Parathyroid adenoma (tissue), 2 donors: ENCODE measurements around the gene PLEKHA6.

Source experiments
- H2AFZ ChIP-seq: fragments of 300-600 bp; sonication (generic); one replicate; pipeline ENCODE4 v1.7.0; 2017; ENCODE audit warnings: antibody characterized with exemption, mild to moderate bottlenecking
- H3K27ac ChIP-seq: fragments of 300-600 bp; sonication (generic); one replicate; pipeline ENCODE4 v1.7.0; 2017
- H3K27me3 ChIP-seq: fragments of 300-600 bp; sonication (generic); one replicate; pipeline ENCODE4 v1.7.0; 2017; ENCODE audit warnings: low read length; ENCODE audit not compliant: control insufficient read depth, insufficient read depth
- H3K36me3 ChIP-seq: fragments of 300-600 bp; sonication (generic); one replicate; pipeline ENCODE4 v1.7.0; 2017; ENCODE audit warnings: low read length; ENCODE audit not compliant: control insufficient read depth, insufficient read depth
- H3K4me1 ChIP-seq: fragments of 300-600 bp; sonication (generic); one replicate; pipeline ENCODE4 v1.7.0; 2017; ENCODE audit warnings: control low read depth
- H3K4me2 ChIP-seq: fragments of 300-600 bp; sonication (generic); one replicate; pipeline ENCODE4 v1.7.0; 2017; ENCODE audit warnings: low read length
- H3K4me3 ChIP-seq: fragments of 300-600 bp; sonication (generic); one replicate; pipeline ENCODE4 v1.7.0; 2017; ENCODE audit warnings: low read depth, low read length
- H3K79me2 ChIP-seq: fragments of 300-600 bp; sonication (generic); one replicate; pipeline ENCODE4 v1.7.0; 2017; ENCODE audit warnings: control low read depth
- H3K9ac ChIP-seq: fragments of 300-600 bp; sonication (generic); one replicate; pipeline ENCODE4 v1.7.0; 2017; ENCODE audit warnings: mild to moderate bottlenecking
- H3K9me3 ChIP-seq: fragments of 300-600 bp; sonication (generic); one replicate; pipeline ENCODE4 v1.7.0; 2017; ENCODE audit warnings: low read length; ENCODE audit not compliant: control insufficient read depth
- TF ChIP-seq, protein P1 (sequence below): fragments of 300-600 bp; sonication (generic); IDR thresholded peaks from one replicate; pipeline ENCODE4 v1.7.0; 2017; ENCODE audit warnings: antibody characterized with exemption, mild to moderate bottlenecking
- donor health status: primary hyperparathyroidism.

PLEKHA6 gene

DNA sequence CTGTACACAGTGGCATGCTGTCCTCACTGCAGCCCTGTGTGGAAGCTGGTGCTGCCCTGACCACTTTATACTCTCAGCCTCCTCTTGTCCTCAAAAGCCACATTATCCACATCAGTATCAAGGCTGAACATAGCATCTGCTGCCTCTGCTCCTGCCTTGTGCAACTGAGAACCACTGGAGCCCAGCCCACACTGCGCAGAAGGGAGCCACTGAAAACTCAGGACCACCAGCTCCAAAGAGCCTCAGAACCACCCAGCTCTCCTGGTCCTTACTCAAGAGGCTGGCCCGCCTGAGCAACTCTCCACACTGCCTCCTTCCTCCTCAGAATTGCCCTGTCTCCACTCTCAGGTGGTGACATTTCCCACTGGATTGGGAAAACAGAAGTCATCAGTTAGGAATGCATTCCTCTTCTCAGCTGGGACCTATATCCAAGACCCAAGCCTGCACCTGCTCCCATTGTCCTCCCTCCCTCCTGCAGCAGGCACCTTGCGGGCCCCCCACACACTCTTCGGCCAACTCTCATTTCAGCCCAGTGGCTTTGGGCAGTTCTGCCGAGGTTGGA, 156.4 kb downstream of the PLEKHA6 start:
- Histone ChIP-seq H3K9ac (no peak overlapping the region), H3K4me3 (no peak overlapping the region), H3K4me1 (peaks cover 14% of the 10 kb centered on the region), H2AFZ (no peak overlapping the region), H3K36me3 (no peaks in the 10 kb centered on the region), H3K27me3 (no peaks in the 10 kb centered on the region), H3K4me2 (no peak overlapping the region), H3K27ac (no peak overlapping the region), H3K9me3 (no peaks in the 10 kb centered on the region), H3K79me2 (no peaks in the 10 kb centered on the region)
- TF ChIP-seq, protein P1, sequence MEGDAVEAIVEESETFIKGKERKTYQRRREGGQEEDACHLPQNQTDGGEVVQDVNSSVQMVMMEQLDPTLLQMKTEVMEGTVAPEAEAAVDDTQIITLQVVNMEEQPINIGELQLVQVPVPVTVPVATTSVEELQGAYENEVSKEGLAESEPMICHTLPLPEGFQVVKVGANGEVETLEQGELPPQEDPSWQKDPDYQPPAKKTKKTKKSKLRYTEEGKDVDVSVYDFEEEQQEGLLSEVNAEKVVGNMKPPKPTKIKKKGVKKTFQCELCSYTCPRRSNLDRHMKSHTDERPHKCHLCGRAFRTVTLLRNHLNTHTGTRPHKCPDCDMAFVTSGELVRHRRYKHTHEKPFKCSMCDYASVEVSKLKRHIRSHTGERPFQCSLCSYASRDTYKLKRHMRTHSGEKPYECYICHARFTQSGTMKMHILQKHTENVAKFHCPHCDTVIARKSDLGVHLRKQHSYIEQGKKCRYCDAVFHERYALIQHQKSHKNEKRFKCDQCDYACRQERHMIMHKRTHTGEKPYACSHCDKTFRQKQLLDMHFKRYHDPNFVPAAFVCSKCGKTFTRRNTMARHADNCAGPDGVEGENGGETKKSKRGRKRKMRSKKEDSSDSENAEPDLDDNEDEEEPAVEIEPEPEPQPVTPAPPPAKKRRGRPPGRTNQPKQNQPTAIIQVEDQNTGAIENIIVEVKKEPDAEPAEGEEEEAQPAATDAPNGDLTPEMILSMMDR, result no peak

- no peaks in the 10 kb centered on the region for H3K27me3 ChIP-seq
- no peak overlapping the region for H3K4me2 ChIP-seq
- H3K9ac ChIP-seq, result no peak overlapping the region
- no peaks in the 10 kb centered on the region for H3K36me3 ChIP-seq
- TF ChIP-seq, protein P1, result no peak
- no peak overlapping the region for H3K27ac ChIP-seq
- no peak overlapping the region for H2AFZ ChIP-seq
- no peaks in the 10 kb centered on the region for H3K79me2 ChIP-seq
- H3K9me3 ChIP-seq, result no peaks in the 10 kb centered on the region
- peaks cover 14% of the 10 kb centered on the region for H3K4me1 ChIP-seq
- no peak overlapping the region for H3K4me3 ChIP-seq
Observed at GRCh38 chr1:204202481-204202880, 157.2 kb downstream of the PLEKHA6 start.

DNA sequence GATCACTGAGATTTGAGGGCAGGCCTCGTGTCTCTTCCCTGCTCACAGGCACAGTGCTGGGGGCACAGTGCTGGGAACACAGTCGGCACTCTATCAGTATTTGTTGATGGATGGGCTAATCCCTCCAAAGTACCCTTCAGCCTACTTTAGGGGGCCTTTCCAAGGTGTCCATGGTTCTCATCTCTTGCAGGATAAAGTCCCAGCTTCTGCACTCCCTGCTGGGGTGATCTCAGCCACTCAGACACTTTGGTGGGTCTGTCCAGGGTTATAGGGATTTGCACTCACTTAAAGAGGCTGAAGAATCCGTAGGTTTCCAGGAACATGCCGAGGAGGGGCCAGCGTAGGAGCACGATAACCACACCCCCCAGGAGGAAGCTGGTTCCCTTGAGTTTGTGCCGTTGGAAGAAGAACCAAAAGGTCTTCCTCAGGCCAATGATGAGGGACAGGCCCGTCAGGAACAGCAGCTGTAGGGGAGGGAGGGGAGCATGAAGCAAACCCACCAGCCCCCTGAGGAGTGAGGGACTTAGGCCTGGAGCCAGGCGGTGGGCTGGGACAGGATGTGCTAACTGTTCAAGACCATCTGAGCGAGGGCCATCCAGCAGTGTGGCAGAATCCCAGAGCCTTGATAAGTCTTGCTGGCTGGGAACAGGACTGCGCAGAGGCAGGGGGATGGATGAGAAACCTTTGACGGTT, 158.2 kb downstream of the PLEKHA6 start:
- Histone ChIP-seq H2AFZ (no peak overlapping the region), H3K9me3 (no peaks in the 10 kb centered on the region), H3K27ac (no peak overlapping the region), H3K9ac (no peak overlapping the region), H3K36me3 (no peaks in the 10 kb centered on the region), H3K27me3 (no peaks in the 10 kb centered on the region), H3K4me2 (no peak overlapping the region), H3K79me2 (no peaks in the 10 kb centered on the region), H3K4me3 (no peak overlapping the region), H3K4me1 (peaks cover 7% of the 10 kb centered on the region)
- TF ChIP-seq, protein P1, result no peak

GRCh38 chr1:204199579-204199978, 160.2 kb downstream of the PLEKHA6 start:
- no peaks in the 10 kb centered on the region for H3K4me1 ChIP-seq
- H3K9ac ChIP-seq, result no peak overlapping the region
- H3K36me3 ChIP-seq, result no peaks in the 10 kb centered on the region
- H3K27me3 ChIP-seq, result no peaks in the 10 kb centered on the region
- TF ChIP-seq, protein P1, result no peak
- no peaks in the 10 kb centered on the region for H3K79me2 ChIP-seq
- no peak overlapping the region for H2AFZ ChIP-seq
- H3K4me2 ChIP-seq, result no peak overlapping the region
- no peak overlapping the region for H3K27ac ChIP-seq
- no peak overlapping the region for H3K4me3 ChIP-seq
- no peaks in the 10 kb centered on the region for H3K9me3 ChIP-seq
